VCaP (cell line): ENCODE results near the gene AMN1.
A peak's percentile ranks its signal among the peaks of the same experiment; 100 is the strongest.
"Not testable (repeated sequence)": the region's sequence is repeated elsewhere in the genome, so short reads cannot be mapped to it uniquely, and the experiment has no call there.

Experiments used
- H3K27ac ChIP-seq: fragments of 450-650 bp; 2 replicates; pipeline ENCODE4 v1.5.1; 2017
- TF ChIP-seq, protein P1 (sequence below): fragments of 450-650 bp; conservative IDR thresholded peaks from 2 replicates; pipeline ENCODE4 v1.5.1; 2017; ENCODE audit warnings: mild to moderate bottlenecking, moderate library complexity

Gene AMN1

DNA sequence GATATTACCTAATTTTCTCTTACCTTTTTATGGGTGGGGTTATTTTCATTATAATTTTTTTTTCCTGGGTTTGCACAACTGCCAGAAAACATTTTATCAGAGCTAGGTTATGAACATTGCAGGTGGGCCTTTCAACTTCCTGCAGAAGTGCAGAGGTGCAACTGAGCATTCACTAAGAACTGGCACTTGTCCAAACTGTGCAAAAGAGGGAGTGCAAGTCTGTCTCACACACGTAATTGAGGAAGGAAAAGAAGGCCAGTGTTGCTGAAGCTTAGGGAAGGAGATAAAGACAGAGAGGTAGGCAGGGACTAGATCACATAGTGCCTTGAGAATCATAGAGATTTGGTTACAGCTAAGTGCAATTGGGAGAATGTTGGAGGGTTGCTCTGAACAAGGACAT lies 14.1 kb upstream of the AMN1 start:
- H3K27ac ChIP-seq, result no peak overlapping the region
- TF ChIP-seq, protein P1, sequence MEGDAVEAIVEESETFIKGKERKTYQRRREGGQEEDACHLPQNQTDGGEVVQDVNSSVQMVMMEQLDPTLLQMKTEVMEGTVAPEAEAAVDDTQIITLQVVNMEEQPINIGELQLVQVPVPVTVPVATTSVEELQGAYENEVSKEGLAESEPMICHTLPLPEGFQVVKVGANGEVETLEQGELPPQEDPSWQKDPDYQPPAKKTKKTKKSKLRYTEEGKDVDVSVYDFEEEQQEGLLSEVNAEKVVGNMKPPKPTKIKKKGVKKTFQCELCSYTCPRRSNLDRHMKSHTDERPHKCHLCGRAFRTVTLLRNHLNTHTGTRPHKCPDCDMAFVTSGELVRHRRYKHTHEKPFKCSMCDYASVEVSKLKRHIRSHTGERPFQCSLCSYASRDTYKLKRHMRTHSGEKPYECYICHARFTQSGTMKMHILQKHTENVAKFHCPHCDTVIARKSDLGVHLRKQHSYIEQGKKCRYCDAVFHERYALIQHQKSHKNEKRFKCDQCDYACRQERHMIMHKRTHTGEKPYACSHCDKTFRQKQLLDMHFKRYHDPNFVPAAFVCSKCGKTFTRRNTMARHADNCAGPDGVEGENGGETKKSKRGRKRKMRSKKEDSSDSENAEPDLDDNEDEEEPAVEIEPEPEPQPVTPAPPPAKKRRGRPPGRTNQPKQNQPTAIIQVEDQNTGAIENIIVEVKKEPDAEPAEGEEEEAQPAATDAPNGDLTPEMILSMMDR, result no peak

DNA sequence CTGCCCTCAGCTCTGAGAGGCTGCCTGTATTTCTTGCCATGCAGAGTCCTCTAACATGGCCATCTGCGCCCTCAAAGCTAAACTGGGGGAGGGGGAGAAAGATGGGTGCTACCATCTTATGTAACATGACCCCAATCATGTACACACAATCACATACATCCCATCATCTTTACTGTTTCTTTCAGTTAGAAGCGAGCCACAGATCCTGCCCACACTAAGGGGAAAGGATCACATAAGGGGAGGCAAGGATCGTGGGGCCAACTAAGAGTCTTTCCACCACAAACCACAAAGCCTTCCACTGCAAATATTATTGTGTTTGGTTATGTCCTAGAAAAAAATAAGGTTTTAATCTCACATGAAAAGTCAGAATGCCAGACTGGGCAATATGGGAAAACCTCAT lies 11.8 kb upstream of the AMN1 start:
- no peak overlapping the region for H3K27ac ChIP-seq
- TF ChIP-seq, protein P1, result no peak

- TF ChIP-seq, protein P1, result no peak
- no peak overlapping the region for H3K27ac ChIP-seq
These were observed 8.9 kb upstream of the AMN1 start for GRCh38 chr12:31737763-31738162.

DNA sequence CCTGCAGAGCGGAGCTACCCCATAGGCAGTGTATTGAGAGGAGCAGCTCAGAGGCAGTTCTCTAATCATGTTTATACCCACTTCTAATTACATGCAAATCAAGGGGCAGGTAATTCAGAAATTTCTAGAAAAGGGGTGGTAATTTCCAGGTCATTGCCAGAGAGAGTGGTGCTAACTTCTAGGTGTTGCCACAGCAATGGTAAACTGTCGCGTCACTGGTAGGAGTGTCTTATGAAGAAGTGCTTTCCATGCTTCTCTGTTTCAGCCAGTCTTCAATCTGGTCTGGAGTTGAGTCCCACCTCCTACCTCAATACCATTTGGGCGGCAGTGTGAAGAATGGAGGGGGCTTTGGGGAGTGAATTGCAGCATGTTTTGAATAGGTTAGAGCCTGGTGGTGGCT lies 8.5 kb upstream of the AMN1 start:
- no peak overlapping the region for H3K27ac ChIP-seq
- TF ChIP-seq, protein P1, result no peak

GRCh38 chr12:31736472-31736871 lies 7.7 kb upstream of the AMN1 start:
- H3K27ac ChIP-seq, result no peak overlapping the region
- TF ChIP-seq, protein P1, result no peak

DNA sequence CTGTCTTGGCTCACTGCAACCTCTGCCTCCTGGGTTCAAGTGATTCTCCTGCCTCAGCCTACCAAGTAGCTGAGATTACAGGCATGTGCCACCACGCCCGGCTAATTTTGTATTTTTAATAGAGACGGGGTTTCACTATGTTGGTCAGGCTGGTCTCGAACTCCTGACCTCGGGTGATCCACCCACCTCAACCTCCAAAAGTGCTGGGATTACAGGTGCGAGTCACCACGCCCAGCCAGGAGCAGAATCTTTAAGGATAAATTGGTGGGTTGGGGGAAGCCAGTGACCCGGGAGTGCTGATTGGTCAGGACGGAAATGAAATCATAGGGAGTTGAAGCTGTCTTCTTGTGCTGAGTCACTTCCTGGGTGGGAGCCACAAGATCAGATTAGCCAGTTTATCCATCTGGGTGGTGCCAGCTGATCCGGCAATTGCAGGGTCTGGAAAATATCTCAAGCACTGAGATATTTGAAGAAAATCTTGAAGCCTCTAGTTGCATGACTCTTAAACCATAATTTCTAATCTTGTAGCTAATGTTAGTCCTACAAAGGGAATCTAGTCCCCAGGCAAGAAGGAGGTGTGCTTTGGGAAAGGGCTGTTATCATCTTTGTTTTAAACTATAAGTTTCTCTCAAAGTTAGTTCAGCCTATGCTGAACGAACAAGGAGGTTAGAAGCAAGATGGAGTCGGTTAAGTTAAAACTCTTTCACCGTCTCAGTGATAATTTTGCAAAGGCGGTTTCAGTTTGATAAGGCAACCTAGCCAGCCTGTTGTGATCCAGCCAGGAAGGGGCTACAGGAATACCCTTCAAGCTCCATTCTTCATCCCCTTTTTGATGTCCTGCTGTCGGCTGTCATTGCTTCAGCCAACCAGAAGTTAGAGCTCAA lies 5.0 kb upstream of the AMN1 start:
- not testable (repeated sequence) for H3K27ac ChIP-seq

- TF ChIP-seq, protein P1, result no peak
- no peak overlapping the region for H3K27ac ChIP-seq
These were observed 4.2 kb upstream of the AMN1 start for GRCh38 chr12:31732926-31733548.

DNA sequence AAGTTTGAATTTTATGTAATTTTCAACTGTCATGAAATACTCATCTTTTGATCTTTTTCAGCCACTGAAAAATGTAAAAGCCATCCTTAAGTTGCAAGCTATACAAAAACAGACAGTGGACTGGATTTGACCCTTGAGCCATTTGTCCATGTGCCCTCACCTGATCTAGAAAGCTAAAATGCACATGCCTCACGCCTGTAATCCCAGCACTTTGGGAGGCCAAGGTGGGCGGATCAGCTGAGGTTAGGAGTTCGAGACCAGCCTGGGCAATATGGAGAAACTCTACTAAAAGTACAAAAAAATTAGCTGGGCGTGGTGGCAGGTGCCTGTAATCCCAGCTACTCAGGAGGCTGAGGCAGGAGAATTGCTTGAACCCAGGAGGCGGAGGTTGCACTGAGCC lies 2.4 kb upstream of the AMN1 start:
- H3K27ac ChIP-seq, result peak overlapping the region; percentile 74
